NCI-H1436 (cell line): ENCODE results near the gene APOBEC3B.
"Not testable (repeated sequence)": the region's sequence is repeated elsewhere in the genome, so short reads cannot be mapped to it uniquely, and the experiment has no call there.

Source experiments
- DNase-seq: peaks from one replicate; lab custom pipeline; 2025; lab: John Stamatoyannopoulos, UW

The APOBEC3B gene

DNA sequence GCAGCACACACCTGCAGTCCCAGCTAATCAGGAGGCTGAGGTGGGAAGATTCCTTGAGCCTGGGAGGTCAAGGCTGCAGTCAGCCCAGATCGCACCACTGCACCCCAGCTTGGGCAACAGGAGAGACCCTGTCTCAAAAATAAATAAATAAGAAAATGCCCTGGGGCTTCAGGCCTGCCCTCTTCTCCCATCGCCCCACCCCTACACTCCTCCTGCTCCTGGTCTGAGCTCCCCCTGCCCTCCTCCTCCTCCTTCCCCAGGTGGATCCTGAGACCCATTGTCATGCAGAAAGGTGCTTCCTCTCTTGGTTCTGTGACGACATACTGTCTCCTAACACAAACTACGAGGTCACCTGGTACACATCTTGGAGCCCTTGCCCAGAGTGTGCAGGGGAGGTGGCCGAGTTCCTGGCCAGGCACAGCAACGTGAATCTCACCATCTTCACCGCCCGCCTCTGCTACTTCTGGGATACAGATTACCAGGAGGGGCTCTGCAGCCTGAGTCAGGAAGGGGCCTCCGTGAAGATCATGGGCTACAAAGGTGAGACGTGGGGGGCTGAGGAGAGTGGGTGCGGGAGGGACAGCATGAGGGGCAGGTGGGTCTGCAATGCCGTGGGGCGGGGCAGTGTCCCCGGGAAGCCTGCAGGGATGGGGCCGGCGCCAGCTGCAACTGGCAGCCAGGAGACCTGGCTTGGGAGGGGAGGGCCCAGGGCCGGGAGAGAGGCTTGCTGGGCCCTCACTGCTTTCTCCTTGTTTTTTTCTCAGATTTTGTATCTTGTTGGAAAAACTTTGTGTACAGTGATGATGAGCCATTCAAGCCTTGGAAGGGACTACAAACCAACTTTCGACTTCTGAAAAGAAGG, 49.5 kb downstream of the APOBEC3B start:
- not testable (repeated sequence) for DNase-seq

DNA sequence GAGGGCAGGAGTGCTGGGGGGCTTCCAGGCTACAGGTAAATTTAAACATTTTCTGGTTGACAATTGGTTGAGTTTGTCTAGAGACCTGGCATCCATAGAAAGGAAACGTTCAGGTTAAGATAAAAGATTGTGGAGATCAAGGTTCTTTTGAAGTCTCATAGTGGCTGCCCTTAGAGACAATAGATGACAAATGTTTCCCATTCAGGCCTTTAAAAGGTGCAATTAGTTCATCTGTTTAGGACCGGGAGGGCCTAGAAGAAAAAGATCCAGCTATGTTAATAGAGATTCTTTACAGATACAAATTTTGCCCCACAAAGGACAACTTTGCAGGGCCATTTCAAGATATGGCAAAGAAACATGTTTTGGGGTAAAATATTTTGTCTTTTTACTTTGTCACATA, 54.9 kb downstream of the APOBEC3B start:
- not testable (repeated sequence) for DNase-seq

GRCh38 chr22:39039306-39040126, 57.4 kb downstream of the APOBEC3B start:
- DNase-seq = no peak

DNA sequence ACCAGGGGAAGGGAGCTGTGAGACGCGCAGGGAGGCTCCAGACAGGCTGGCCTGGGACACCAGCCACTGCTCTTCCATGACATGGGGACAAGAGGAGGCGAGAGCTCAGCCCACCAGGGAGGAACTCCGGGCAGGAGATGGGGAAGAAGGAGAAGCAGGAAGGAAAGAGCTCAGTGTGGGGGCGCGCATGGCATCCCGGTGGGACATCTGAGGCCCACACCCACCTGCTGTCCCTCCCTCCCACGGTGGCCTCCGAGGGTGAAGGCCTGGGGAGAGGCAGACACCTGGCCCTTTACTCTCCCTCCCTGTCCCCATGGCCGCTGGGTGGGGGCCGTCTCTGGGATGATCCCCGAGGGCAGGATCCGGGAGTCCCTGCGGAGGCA, 58.0 kb downstream of the APOBEC3B start:
- DNase-seq = not testable (repeated sequence)

GRCh38 chr22:39040538-39041296, 58.6 kb downstream of the APOBEC3B start, which contains the start of gene APOBEC3F:
Gene APOBEC3F (plus strand): TSS chr22:39040864. CDS start chr22:39040961, 97 bp downstream.
- not testable (repeated sequence) for DNase-seq

GRCh38 chr22:39041908-39042307, 59.8 kb downstream of the APOBEC3B start:
- no peak for DNase-seq
